Sigmoid colon (tissue), 7 donors: ENCODE measurements around the gene UNC5C. TPM values are rescaled to one million over a fixed set of nuclear protein-coding genes. Genes with fewer than 3 reads are reported as not detected.

Source experiments
- DNase-seq: peaks from one replicate; pipeline ENCODE4 v3.0.0-alpha.2; 2019
- H3K27ac ChIP-seq, 4 donors: fragments of 200-600 bp; sonication (generic); one replicate each; pipeline ENCODE4 v1.5.1; 2016 to 2019; ENCODE audit warnings: mild to moderate bottlenecking in 1 of 4
- H3K27me3 ChIP-seq, 3 donors: fragments of 200-600 bp; sonication (generic); one replicate each; pipeline ENCODE4 v1.5.1; 2019; ENCODE audit warnings: mild to moderate bottlenecking in 1 of 3
- H3K36me3 ChIP-seq, 4 donors: fragments of 200-600 bp; sonication (generic); one replicate each; pipeline ENCODE4 v1.5.1; 2016 to 2019
- H3K4me1 ChIP-seq, 4 donors: fragments of 200-600 bp; sonication (generic); one replicate each; pipeline ENCODE4 v1.5.1; 2017 to 2019
- H3K4me3 ChIP-seq, 4 donors: fragments of 200-600 bp; sonication (generic); one replicate each; pipeline ENCODE4 v1.5.1; 2017 to 2019; ENCODE audit warnings: mild to moderate bottlenecking in 2 of 4, moderate library complexity in 1 of 4
- H3K9me3 ChIP-seq, 4 donors: fragments of 200-600 bp in 3 of 4; sonication (generic) in 3 of 4; one replicate each; pipeline versions ENCODE4 v1.5.1 to v1.6.1; 2013 to 2019
- EP300 ChIP-seq, 4 donors: sonication (generic); formaldehyde crosslinking; IDR thresholded peaks; one replicate each; pipeline ENCODE4 v1.6.1; 2017; ENCODE audit warnings: antibody characterized with exemption in 4 of 4
- POLR2A ChIP-seq, 2 donors: fragments of 450-650 bp; IDR thresholded peaks; one replicate each; pipeline ENCODE4 v1.6.1; 2016; ENCODE audit warnings: antibody characterized with exemption in 2 of 2, mild to moderate bottlenecking in 2 of 2, moderate library complexity in 2 of 2
- POLR2AphosphoS5 ChIP-seq, 4 donors: sonication (generic); formaldehyde crosslinking; IDR thresholded peaks; one replicate each; pipeline ENCODE4 v1.6.1; 2017; ENCODE audit warnings: antibody characterized with exemption in 4 of 4
- WGBS, 2 donors: extraction: QIAGEN DNeasy Blood & Tissue Kit; methylation state at CpG; one replicate each; pipeline ENCODE4 v1.1.7; 2013; 5-methylcytosine and 5-hydroxymethylcytosine counted together
- intact Hi-C: fragments of 100-400 bp; cut with DNase I; formaldehyde crosslinking; loops from one replicate; pipeline ENCODE4 v1.15.1; 2023
- polyA plus RNA-seq, 3 donors: library from polyadenylated mRNA; stranded (reverse); fragments of 200-250 nt; gene quantifications; one replicate each; pipeline ENCODE4 v1.2.3, GENCODE V29; 2013
- total RNA-seq, 4 donors: library from RNA; depleted of rRNA; stranded (reverse); fragments of >200 nt; gene quantifications; one replicate each; pipeline ENCODE4 v1.1.0, GENCODE V29; 2016
- TF ChIP-seq, protein P1 (sequence below), 4 experiments: fragments of 450-650 bp in 3 of 4; fragments of 200-600 bp in 1 of 4; IDR thresholded peaks; one replicate each; pipeline ENCODE4 v1.5.1; 2016 to 2019; ENCODE audit warnings: antibody characterized with exemption in 4 of 4, mild to moderate bottlenecking in 3 of 4, moderate library complexity in 2 of 4
- donor health status: healthy with polysubstance abuse.
- donor health status: Bipolar disorder and iron deficiency.
- donor health status: healthy.

The UNC5C gene
- total and polyA plus RNA-seq, 7 donors = 0.60 to 3.1 (median 1.4) TPM

DNA sequence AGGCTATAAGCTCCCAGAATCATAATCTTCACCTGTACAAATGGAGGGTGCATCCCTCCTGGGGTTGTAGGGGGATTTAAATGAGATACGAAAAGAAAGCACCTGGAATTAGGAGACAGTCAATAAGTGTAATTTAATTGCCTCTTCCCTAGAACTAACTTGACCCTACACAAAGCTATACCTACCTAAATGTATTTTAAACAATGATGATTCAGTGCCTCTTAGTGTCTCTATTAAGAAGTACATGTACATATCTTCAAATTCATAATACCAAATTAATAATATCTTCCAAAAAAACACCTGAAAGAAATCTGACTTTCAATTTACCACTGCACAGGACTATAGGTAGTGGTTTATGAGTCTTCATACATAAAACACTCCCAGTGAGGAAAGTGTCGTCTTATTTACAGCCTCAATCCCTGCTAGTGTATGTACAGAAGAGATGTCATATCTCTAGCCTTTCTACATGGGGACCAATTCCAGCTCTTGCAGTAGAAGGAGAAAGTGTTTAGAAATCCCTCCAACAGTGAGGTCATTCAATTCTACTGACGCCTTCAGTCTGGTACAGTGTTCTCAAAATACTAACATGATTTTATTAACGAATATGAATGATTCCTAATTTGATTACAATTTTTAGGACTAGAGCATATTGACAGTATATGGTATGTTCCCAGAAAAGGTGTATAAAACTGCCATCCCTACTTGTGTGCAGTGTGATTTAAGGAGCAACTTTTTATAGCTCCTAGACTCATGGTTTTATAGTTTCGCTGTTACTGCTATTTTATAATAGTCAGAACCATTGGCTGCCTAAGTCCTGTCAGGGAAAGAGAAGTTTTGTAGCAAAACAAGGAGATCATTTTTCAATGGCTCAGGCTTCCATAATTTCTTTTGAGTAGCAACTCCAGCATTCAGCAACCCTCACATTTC lies 282.7 kb downstream of the UNC5C start:
- H3K27me3 ChIP-seq = no peaks in the 10 kb centered on the region
- no peak overlapping the region for H3K27ac ChIP-seq
- no peaks in the 10 kb centered on the region for H3K9me3 ChIP-seq
- 46 to 67% methylated on average over 5 of the region's 5 CpGs for WGBS, 2 donors
- TF ChIP-seq, protein P1, sequence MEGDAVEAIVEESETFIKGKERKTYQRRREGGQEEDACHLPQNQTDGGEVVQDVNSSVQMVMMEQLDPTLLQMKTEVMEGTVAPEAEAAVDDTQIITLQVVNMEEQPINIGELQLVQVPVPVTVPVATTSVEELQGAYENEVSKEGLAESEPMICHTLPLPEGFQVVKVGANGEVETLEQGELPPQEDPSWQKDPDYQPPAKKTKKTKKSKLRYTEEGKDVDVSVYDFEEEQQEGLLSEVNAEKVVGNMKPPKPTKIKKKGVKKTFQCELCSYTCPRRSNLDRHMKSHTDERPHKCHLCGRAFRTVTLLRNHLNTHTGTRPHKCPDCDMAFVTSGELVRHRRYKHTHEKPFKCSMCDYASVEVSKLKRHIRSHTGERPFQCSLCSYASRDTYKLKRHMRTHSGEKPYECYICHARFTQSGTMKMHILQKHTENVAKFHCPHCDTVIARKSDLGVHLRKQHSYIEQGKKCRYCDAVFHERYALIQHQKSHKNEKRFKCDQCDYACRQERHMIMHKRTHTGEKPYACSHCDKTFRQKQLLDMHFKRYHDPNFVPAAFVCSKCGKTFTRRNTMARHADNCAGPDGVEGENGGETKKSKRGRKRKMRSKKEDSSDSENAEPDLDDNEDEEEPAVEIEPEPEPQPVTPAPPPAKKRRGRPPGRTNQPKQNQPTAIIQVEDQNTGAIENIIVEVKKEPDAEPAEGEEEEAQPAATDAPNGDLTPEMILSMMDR (IDR thresholded peaks at IDR 0.05) = no peak
- no peak for TF ChIP-seq POLR2AphosphoS5 (IDR thresholded peaks at IDR 0.05)
- no peak for TF ChIP-seq EP300 (IDR thresholded peaks at IDR 0.05)
- no peak for TF ChIP-seq POLR2A (IDR thresholded peaks at IDR 0.05)
- intact Hi-C loops = no loop called here
- no peaks in the 10 kb centered on the region for H3K36me3 ChIP-seq
- no peak overlapping the region for H3K4me3 ChIP-seq
- DNase-seq = no peak
- H3K4me1 ChIP-seq = peaks cover 0 to 9% (median 4%) of the 10 kb centered on the region in 4 donors

- H3K4me1 ChIP-seq = peaks cover 0 to 9% (median 4%) of the 10 kb centered on the region in 4 donors
- intact Hi-C loops = no loop called here
- 88 to 89% methylated on average over 2 of the region's 2 CpGs for WGBS, 2 donors
- H3K9me3 ChIP-seq = no peaks in the 10 kb centered on the region
- H3K27me3 ChIP-seq = no peaks in the 10 kb centered on the region
- H3K27ac ChIP-seq = no peak overlapping the region
- no peak for DNase-seq
- no peaks in the 10 kb centered on the region for H3K36me3 ChIP-seq
- H3K4me3 ChIP-seq = no peak overlapping the region
- TF ChIP-seq POLR2A (IDR thresholded peaks at IDR 0.05) = no peak
- TF ChIP-seq POLR2AphosphoS5 (IDR thresholded peaks at IDR 0.05) = no peak
- TF ChIP-seq, protein P1 (IDR thresholded peaks at IDR 0.05) = no peak
These were observed 283.9 kb downstream of the UNC5C start for GRCh38 chr4:95264843-95265242.

DNA sequence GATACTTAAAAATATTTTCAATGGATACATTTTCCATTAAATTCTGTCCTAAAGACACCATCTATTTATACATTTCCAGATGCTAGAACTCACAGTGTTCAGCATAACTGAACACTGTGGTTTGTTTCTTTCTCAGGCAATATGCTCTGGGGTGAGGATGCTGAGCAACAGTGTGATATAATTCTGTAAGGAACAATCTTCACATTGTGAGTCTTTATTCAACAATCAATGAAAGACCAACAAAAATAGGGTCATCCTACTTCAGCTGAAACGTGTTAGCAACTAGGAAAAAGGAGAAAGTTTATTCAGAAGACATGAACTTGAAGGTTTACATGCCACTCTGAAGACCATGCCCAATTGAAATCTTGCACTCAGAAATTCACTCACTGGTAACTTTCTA lies 284.8 kb downstream of the UNC5C start:
- WGBS, 2 donors = 74 to 76% methylated on average over 1 of the region's 1 CpG
- TF ChIP-seq POLR2AphosphoS5 (IDR thresholded peaks at IDR 0.05) (no peak), EP300 (IDR thresholded peaks at IDR 0.05) (no peak), POLR2A (IDR thresholded peaks at IDR 0.05) (no peak)
- TF ChIP-seq, protein P1 (IDR thresholded peaks at IDR 0.05) = no peak
- H3K4me1 ChIP-seq = peaks cover 0 to 9% (median 4%) of the 10 kb centered on the region in 4 donors
- no peak overlapping the region for H3K4me3 ChIP-seq
- DNase-seq = no peak
- H3K27ac ChIP-seq = no peak overlapping the region
- no peaks in the 10 kb centered on the region for H3K27me3 ChIP-seq
- intact Hi-C loops = no loop called here
- no peaks in the 10 kb centered on the region for H3K9me3 ChIP-seq
- no peaks in the 10 kb centered on the region for H3K36me3 ChIP-seq

GRCh38 chr4:95263391-95263790 lies 285.4 kb downstream of the UNC5C start:
- no peak overlapping the region for H3K27ac ChIP-seq
- H3K4me1 ChIP-seq = peaks cover 0 to 9% (median 4%) of the 10 kb centered on the region in 4 donors
- H3K27me3 ChIP-seq = no peaks in the 10 kb centered on the region
- no peaks in the 10 kb centered on the region for H3K36me3 ChIP-seq
- no peak overlapping the region for H3K4me3 ChIP-seq
- H3K9me3 ChIP-seq = no peaks in the 10 kb centered on the region
- intact Hi-C loops = no loop called here
- no peak for DNase-seq
- TF ChIP-seq POLR2AphosphoS5 (IDR thresholded peaks at IDR 0.05) = no peak
- no peak for TF ChIP-seq POLR2A (IDR thresholded peaks at IDR 0.05)
- TF ChIP-seq, protein P1 (IDR thresholded peaks at IDR 0.05) = no peak
- no peak for TF ChIP-seq EP300 (IDR thresholded peaks at IDR 0.05)
